SKM-1 (cell line): ENCODE data around the gene ZDHHC11.
"Not testable (repeated sequence)": the region's sequence is repeated elsewhere in the genome, so short reads cannot be mapped to it uniquely, and the experiment has no call there.

Experiments
- DNase-seq: peaks from one replicate; lab custom pipeline; 2025; ENCODE audit not compliant: unreplicated experiment; lab: John Stamatoyannopoulos, UW

ZDHHC11 gene

DNA sequence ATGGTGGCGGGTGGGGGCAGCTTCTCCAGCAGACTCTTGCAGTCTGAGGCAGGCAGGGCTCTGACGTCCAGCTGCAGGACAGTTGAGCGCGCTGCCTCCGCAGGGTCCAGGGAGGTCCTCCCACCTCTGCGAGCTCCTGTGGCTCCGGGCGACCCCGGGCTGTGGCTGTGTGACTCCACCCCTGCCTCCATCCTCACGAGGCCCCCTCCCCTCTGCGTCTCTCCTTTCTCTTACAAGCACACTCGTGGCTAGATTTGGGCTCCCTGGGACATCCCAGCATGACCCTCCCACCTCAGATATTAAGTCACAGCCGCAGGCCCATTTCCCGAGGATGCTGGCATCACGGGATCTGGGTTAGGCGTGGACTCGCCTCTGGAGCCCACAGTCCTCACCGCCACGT is 100.6 kb downstream of the ZDHHC11 start:
- not testable (repeated sequence) for DNase-seq

DNA sequence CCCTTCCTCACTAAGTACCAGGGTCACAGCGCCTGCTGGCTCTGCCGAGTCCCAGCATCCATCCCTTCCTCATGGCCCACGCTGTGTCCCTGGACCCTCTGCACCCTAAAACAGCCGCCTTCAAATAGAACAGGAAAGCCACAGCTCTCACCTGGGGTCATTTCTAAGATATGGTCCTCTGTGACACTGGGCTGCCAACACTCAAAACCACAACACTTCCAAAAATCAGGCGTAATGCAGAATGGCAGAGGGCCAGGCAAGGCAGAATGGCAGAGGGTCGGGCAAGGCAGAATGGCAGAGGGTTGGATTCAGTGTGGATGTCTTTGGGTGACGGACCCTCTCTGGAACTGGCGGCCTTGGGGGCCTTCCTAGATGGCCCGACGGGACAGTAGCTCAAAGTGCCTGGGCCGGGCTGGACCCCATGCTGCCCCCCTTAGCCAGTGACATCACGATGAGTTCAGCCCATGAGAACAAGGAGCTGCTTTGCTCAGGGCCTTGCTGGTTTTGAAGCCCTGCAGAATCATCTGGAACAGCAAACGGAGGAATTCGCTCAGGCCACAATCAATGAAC is 101.6 kb downstream of the ZDHHC11 start:
- no peak for DNase-seq

DNA sequence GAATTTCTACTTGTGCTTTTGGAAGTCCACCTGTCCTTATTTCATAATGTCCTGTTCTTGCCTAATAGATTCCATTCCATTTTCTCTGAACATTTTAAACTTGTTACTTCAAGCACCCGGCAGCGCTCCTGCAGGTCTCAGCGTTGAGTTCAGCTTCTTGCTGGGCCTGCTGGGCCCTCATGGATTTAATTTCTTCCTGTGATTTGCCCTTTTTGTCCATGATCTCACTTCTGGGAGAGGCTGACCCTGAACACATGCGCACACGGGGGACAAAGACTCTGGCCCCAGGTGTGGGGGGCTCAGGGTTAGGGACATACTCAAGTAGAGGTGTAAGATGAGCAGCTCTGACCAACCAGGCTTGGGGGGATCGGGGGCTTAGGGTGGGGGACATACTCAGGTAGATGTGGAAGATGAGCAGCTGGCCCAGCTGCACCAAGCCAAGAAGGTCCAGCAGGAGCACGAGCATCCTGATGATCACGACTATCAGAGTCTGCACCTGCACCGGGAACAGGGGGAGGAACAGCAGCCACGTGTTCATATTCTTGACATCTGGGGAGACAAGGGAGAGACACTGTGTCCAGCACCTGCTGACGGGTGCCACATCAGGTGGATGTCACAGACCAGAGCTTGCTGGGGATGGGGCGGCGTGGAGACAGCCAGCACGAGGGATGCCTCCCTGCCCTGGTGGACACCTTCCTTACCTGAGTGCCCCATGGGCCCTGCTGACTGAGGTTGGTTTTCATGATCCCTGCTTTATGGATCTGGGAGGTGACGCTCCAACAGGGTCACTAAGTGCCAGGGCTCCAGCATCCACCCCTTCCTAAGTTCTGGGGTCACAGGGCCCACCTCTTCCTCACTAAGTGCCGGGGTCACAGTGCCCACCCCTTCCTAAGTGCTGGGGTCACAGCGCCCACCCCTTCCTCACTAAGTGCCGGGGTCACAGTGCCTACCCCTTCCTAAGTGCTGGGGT is 102.5 kb downstream of the ZDHHC11 start:
- DNase-seq: not testable (repeated sequence)

DNA sequence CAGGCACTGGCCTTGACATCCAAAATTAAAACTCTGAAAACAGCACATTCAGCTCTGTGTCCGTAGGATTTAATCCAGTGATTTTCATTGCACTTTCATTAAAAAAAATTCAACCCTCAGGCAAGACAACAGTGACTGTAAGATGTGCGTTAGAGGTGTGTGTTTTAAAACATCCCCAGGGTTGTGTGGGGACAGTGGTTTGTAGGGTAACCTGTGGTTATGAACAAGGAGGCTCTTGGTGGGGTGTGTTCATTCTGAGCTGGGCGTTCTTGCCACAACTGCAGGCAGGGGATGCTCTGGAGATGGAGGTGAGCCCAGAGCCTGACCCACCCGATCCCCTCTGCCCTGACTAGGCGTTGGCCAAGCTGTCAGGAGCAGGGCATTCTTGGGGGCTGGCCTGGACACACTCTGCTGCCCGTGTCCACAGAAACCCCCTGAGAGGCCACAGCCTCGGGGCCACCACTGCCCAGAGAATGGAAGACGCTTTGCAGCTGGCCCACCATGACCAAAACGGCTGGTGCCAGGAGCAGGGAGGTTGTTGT is 103.4 kb downstream of the ZDHHC11 start:
- not testable (repeated sequence) for DNase-seq

DNA sequence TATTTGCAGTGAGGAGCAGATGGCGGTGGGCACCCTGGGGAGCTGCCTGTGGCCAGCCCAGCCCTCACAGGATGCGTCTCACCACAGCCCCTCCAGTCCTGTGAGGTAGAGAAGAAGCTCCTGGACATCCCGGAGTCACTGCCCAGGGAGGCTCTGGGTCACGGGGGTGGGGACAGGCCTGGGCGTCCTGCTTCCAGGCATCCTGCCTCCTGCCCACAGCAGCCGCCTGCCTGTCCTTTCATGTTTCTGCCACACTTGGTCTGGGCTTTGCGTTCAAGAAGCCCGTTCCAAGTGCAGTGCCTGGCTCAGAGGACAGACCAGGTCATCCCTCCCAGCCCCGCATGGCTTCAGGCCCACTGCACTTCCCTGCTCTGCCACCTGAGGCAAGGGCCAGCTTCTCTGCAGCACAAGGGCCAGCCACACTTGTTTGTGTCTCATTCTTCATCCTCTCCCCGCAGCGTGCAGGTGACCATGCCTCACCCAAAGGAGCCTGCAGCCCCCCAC is 104.5 kb downstream of the ZDHHC11 start:
- no peak for DNase-seq
